Measurements from ENCODE around the gene SLC46A1. TPM values are rescaled to one million over a fixed set of nuclear protein-coding genes. Genes with fewer than 3 reads are reported as not detected.

SLC46A1 gene
- polyA plus RNA-seq, 3 donors = 1.5 to 6.3 (median 1.7) TPM

GRCh38 chr17:28392491-28392890 lies 13.5 kb downstream of the SLC46A1 start:
- Mint-ChIP-seq H3K27me3 (ENCODE audit: low read depth in 3 of 3) (peaks cover 0 to 3% (median 2%) of the 10 kb centered on the region in 3 donors), H3K4me1 (peaks cover 4% of the 10 kb centered on the region), H3K27ac (no peak overlapping the region), H3K4me3 (no peak overlapping the region), H3K9me3 (no peaks in the 10 kb centered on the region), H3K36me3 (peaks cover 47 to 55% of the 10 kb centered on the region in 2 donors)
- no CpG with 5 or more reads among the region's 10 CpGs for WGBS (ENCODE audit: insufficient coverage)
- Histone ChIP-seq H3K9me3 (replicated peaks in 1 of 2; ENCODE audit: control insufficient read depth in 1 of 2, insufficient read depth in 1 of 2, low read length in 2 of 2) (no peaks in the 10 kb centered on the region), H2AFZ (ENCODE audit: insufficient read depth, low read depth, low read length, poor library complexity, severe bottlenecking) (no peak overlapping the region), H3K4me1 (ENCODE audit: control insufficient read depth in 1 of 2, insufficient read depth in 2 of 2, low read length in 2 of 2) (no peaks in the 10 kb centered on the region), H3K4me2 (replicated peaks; ENCODE audit: extremely low read depth, low read length, poor library complexity, severe bottlenecking) (no peak overlapping the region), H3K27me3 (ENCODE audit: control insufficient read depth in 2 of 2, insufficient read depth in 2 of 2, low read length in 2 of 2) (no peaks in the 10 kb centered on the region), H3K4me3 (replicated peaks in 1 of 3; ENCODE audit: low read depth in 2 of 3, low read length in 3 of 3) (no peak overlapping the region), H3K79me2 (ENCODE audit: insufficient read depth, low read length) (no peaks in the 10 kb centered on the region), H3K27ac (ENCODE audit: low read depth in 1 of 2, low read length in 2 of 2) (no peak overlapping the region), H3K9ac (ENCODE audit: insufficient read depth, low read length, poor library complexity, severe bottlenecking) (no peak overlapping the region), H4K20me1 (ENCODE audit: insufficient read depth, low read length) (no peaks in the 10 kb centered on the region), H3K36me3 (replicated peaks in 1 of 2; ENCODE audit: control insufficient read depth in 1 of 2, insufficient read depth in 2 of 2, low read length in 2 of 2) (peaks cover 17 to 70% of the 10 kb centered on the region in 2 donors)
- TF ChIP-seq, protein P1, sequence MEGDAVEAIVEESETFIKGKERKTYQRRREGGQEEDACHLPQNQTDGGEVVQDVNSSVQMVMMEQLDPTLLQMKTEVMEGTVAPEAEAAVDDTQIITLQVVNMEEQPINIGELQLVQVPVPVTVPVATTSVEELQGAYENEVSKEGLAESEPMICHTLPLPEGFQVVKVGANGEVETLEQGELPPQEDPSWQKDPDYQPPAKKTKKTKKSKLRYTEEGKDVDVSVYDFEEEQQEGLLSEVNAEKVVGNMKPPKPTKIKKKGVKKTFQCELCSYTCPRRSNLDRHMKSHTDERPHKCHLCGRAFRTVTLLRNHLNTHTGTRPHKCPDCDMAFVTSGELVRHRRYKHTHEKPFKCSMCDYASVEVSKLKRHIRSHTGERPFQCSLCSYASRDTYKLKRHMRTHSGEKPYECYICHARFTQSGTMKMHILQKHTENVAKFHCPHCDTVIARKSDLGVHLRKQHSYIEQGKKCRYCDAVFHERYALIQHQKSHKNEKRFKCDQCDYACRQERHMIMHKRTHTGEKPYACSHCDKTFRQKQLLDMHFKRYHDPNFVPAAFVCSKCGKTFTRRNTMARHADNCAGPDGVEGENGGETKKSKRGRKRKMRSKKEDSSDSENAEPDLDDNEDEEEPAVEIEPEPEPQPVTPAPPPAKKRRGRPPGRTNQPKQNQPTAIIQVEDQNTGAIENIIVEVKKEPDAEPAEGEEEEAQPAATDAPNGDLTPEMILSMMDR (IDR thresholded peaks at IDR 0.05) = no peak
- DNase-seq = no peak
- intact Hi-C loops (cut with micrococcal nuclease) = no loop called here

DNA sequence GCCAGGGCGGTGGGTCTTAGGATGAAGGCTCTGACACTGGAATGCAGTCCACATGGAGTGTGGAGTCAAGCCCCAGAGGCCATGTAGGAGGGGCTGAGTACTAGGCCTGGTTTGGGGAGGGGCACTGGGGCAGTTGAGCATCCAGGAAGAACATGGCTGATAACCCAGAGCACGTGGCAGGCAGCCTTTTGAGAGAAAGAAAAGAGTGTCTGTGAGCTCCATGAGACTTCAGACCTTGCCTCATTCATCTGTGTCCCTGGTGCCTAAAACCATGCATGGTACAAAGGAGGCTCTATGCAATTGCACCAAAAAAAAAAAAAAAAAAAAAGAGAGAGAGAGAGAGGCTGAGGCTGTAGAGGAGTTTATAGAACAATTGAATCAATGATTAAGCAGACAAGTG lies 14.6 kb downstream of the SLC46A1 start:
- Histone ChIP-seq H3K36me3 (replicated peaks in 1 of 2; ENCODE audit: control insufficient read depth in 1 of 2, insufficient read depth in 2 of 2, low read length in 2 of 2) (peaks cover 17 to 62% of the 10 kb centered on the region in 2 donors), H3K4me3 (replicated peaks in 1 of 3; ENCODE audit: low read depth in 2 of 3, low read length in 3 of 3) (no peak overlapping the region), H3K79me2 (ENCODE audit: insufficient read depth, low read length) (no peaks in the 10 kb centered on the region), H3K9ac (ENCODE audit: insufficient read depth, low read length, poor library complexity, severe bottlenecking) (no peak overlapping the region), H3K4me2 (replicated peaks; ENCODE audit: extremely low read depth, low read length, poor library complexity, severe bottlenecking) (no peak overlapping the region), H3K9me3 (replicated peaks in 1 of 2; ENCODE audit: control insufficient read depth in 1 of 2, insufficient read depth in 1 of 2, low read length in 2 of 2) (no peaks in the 10 kb centered on the region), H2AFZ (ENCODE audit: insufficient read depth, low read depth, low read length, poor library complexity, severe bottlenecking) (no peak overlapping the region), H3K4me1 (ENCODE audit: control insufficient read depth in 1 of 2, insufficient read depth in 2 of 2, low read length in 2 of 2) (no peaks in the 10 kb centered on the region), H3K27me3 (ENCODE audit: control insufficient read depth in 2 of 2, insufficient read depth in 2 of 2, low read length in 2 of 2) (no peaks in the 10 kb centered on the region), H3K27ac (ENCODE audit: low read depth in 1 of 2, low read length in 2 of 2) (no peak overlapping the region), H4K20me1 (ENCODE audit: insufficient read depth, low read length) (no peaks in the 10 kb centered on the region)
- intact Hi-C loops (cut with micrococcal nuclease) = no loop called here
- H3K9me3 Mint-ChIP-seq = no peaks in the 10 kb centered on the region
- H3K27me3 Mint-ChIP-seq (ENCODE audit: low read depth in 3 of 3) = peaks cover 0 to 3% (median 0%) of the 10 kb centered on the region in 3 donors
- no peak overlapping the region for H3K4me3 Mint-ChIP-seq
- DNase-seq = no peak
- TF ChIP-seq, protein P1 (IDR thresholded peaks at IDR 0.05) = no peak
- H3K4me1 Mint-ChIP-seq = peaks cover 4% of the 10 kb centered on the region
- 63% methylated on average over 2 of the region's 2 CpGs for WGBS (ENCODE audit: insufficient coverage)
- H3K27ac Mint-ChIP-seq = no peak overlapping the region
- peaks cover 45 to 51% of the 10 kb centered on the region in 2 donors for H3K36me3 Mint-ChIP-seq

Measured in CD14-positive monocyte (primary cell).